ENCODE results near the gene L3MBTL2.

The L3MBTL2 gene

GRCh38 chr22:41215926-41216325, 10.8 kb downstream of the L3MBTL2 start:
- no peak for DNase-seq

- DNase-seq = no peak
Observed at GRCh38 chr22:41216984-41217383, 11.9 kb downstream of the L3MBTL2 start.

GRCh38 chr22:41217553-41218157, 12.5 kb downstream of the L3MBTL2 start:
- peak; percentile 82 for DNase-seq

GRCh38 chr22:41222846-41223507, 17.9 kb downstream of the L3MBTL2 start:
- DNase-seq = no peak

- no peak for DNase-seq
Observed at GRCh38 chr22:41223535-41223934, 18.4 kb downstream of the L3MBTL2 start.

GRCh38 chr22:41226723-41227655, 21.9 kb downstream of the L3MBTL2 start:
- DNase-seq = no peak

- DNase-seq = no peak
Observed at GRCh38 chr22:41229215-41229614, 24.1 kb downstream of the L3MBTL2 start.

GRCh38 chr22:41229730-41230400, 24.8 kb downstream of the L3MBTL2 start:
- no peak for DNase-seq

- DNase-seq = no peak
Observed at GRCh38 chr22:41230401-41230785, 25.3 kb downstream of the L3MBTL2 start.

GRCh38 chr22:41231369-41231768, 26.3 kb downstream of the L3MBTL2 start:
- DNase-seq = no peak

- no peak for DNase-seq
Observed at GRCh38 chr22:41234815-41235695, 29.9 kb downstream of the L3MBTL2 start.

GRCh38 chr22:41237036-41237706, 32.1 kb downstream of the L3MBTL2 start:
- DNase-seq = no peak

GRCh38 chr22:41237707-41238569, 32.8 kb downstream of the L3MBTL2 start:
- DNase-seq = peak; percentile 39

- DNase-seq = no peak
Observed at GRCh38 chr22:41238570-41239442, 33.7 kb downstream of the L3MBTL2 start.

- DNase-seq = no peak
Observed at GRCh38 chr22:41239443-41240128, 34.5 kb downstream of the L3MBTL2 start.

- no peak for DNase-seq
Observed at GRCh38 chr22:41240377-41241132, 35.4 kb downstream of the L3MBTL2 start, which contains the start of gene CHADL. CHADL (minus strand) TSS chr22:41240931; CDS start chr22:41240881, 50 bp downstream.

GRCh38 chr22:41241133-41241676, 36.1 kb downstream of the L3MBTL2 start:
- DNase-seq = no peak
